ENCODE data around the gene IFIT3. TPM values are rescaled to one million over a fixed set of nuclear protein-coding genes. Genes with fewer than 3 reads are reported as not detected.

IFIT3 gene
- total RNA-seq, 1 donor from 2014 or later = not detected

GRCh38 chr10:89346405-89347254 is 18.8 kb downstream of the IFIT3 start:
- Histone ChIP-seq H3K27me3 (no peaks in the 10 kb centered on the region), H3K9ac (no peak overlapping the region), H3K4me3 (no peak overlapping the region), H3K27ac (peak overlapping the region; percentile 30), H2AFZ (replicated peaks) (no peak overlapping the region), H3K79me2 (ENCODE audit: low read depth) (no peaks in the 10 kb centered on the region), H3K36me3 (no peaks in the 10 kb centered on the region), H4K20me1 (ENCODE audit: low read depth) (no peaks in the 10 kb centered on the region), H3F3A (ENCODE audit: low read depth) (peaks cover 30% of the 10 kb centered on the region), H3K9me3 (ENCODE audit: low read depth) (no peaks in the 10 kb centered on the region), H3K4me1 (peaks cover 54% of the 10 kb centered on the region), H3K4me2 (peak overlapping the region; percentile 29)
- Mint-ChIP-seq H3K27ac (peak overlapping the region; percentile 54), H3K4me3 (no peak overlapping the region), H3K36me3 (peaks cover 1% of the 10 kb centered on the region), H3K27me3 (ENCODE audit: insufficient read depth, low read depth) (peaks cover 2% of the 10 kb centered on the region), H3K9me3 (no peaks in the 10 kb centered on the region), H3K4me1 (peaks cover 65% of the 10 kb centered on the region)
- TF ChIP-seq CTCF (IDR thresholded peaks at IDR 0.05) (no peak), EZH2 (IDR thresholded peaks at IDR 0.05) (no peak), EZH2phosphoT487 (IDR thresholded peaks at IDR 0.05) (no peak)
- peak; percentile 59 for DNase-seq (ENCODE audit: low spot score)

- no peak overlapping the region for H3K9ac ChIP-seq
- H3K27ac Mint-ChIP-seq = peak overlapping the region; percentile 51
- H4K20me1 ChIP-seq (ENCODE audit: low read depth) = no peaks in the 10 kb centered on the region
- H3K27me3 Mint-ChIP-seq (ENCODE audit: insufficient read depth, low read depth) = peaks cover 2% of the 10 kb centered on the region
- no peak for TF ChIP-seq EZH2 (IDR thresholded peaks at IDR 0.05)
- no peak for TF ChIP-seq EZH2phosphoT487 (IDR thresholded peaks at IDR 0.05)
- no peak for TF ChIP-seq CTCF (IDR thresholded peaks at IDR 0.05)
- H3F3A ChIP-seq (ENCODE audit: low read depth) = peaks cover 30% of the 10 kb centered on the region
- H3K36me3 ChIP-seq = no peaks in the 10 kb centered on the region
- peak overlapping the region; percentile 58 for H2AFZ ChIP-seq (replicated peaks)
- H3K36me3 Mint-ChIP-seq = peaks cover 1% of the 10 kb centered on the region
- no peaks in the 10 kb centered on the region for H3K9me3 ChIP-seq (ENCODE audit: low read depth)
- peaks cover 44% of the 10 kb centered on the region for H3K4me1 ChIP-seq
- H3K27me3 ChIP-seq = no peaks in the 10 kb centered on the region
- no peak overlapping the region for H3K4me3 ChIP-seq
- no peak overlapping the region for H3K4me3 Mint-ChIP-seq
- DNase-seq (ENCODE audit: low spot score) = no peak
- H3K27ac ChIP-seq = peak overlapping the region; percentile 81
- H3K4me1 Mint-ChIP-seq = peaks cover 70% of the 10 kb centered on the region
- peak overlapping the region; percentile 55 for H3K4me2 ChIP-seq
- H3K79me2 ChIP-seq (ENCODE audit: low read depth) = no peaks in the 10 kb centered on the region
- peaks cover 2% of the 10 kb centered on the region for H3K9me3 Mint-ChIP-seq
Observed at GRCh38 chr10:89347701-89348457, 20.1 kb downstream of the IFIT3 start.

- Mint-ChIP-seq H3K27ac (peak overlapping the region; percentile 51), H3K4me3 (no peak overlapping the region), H3K36me3 (peaks cover 2% of the 10 kb centered on the region), H3K27me3 (ENCODE audit: insufficient read depth, low read depth) (peaks cover 2% of the 10 kb centered on the region), H3K4me1 (peaks cover 64% of the 10 kb centered on the region), H3K9me3 (peaks cover 7% of the 10 kb centered on the region)
- Histone ChIP-seq H3K9me3 (ENCODE audit: low read depth) (no peaks in the 10 kb centered on the region), H3K4me3 (no peak overlapping the region), H3K79me2 (ENCODE audit: low read depth) (no peaks in the 10 kb centered on the region), H3K36me3 (no peaks in the 10 kb centered on the region), H2AFZ (replicated peaks) (peak overlapping the region; percentile 58), H3K27me3 (no peaks in the 10 kb centered on the region), H3F3A (ENCODE audit: low read depth) (peaks cover 30% of the 10 kb centered on the region), H3K27ac (peak overlapping the region; percentile 81), H3K4me2 (peak overlapping the region; percentile 55), H3K9ac (no peak overlapping the region), H4K20me1 (ENCODE audit: low read depth) (no peaks in the 10 kb centered on the region), H3K4me1 (peaks cover 41% of the 10 kb centered on the region)
- DNase-seq (ENCODE audit: low spot score) = peak; percentile 36
- TF ChIP-seq CTCF (IDR thresholded peaks at IDR 0.05) = no peak
- TF ChIP-seq EZH2phosphoT487 (IDR thresholded peaks at IDR 0.05) = no peak
- no peak for TF ChIP-seq EZH2 (IDR thresholded peaks at IDR 0.05)
Observed at GRCh38 chr10:89348481-89348880, 20.7 kb downstream of the IFIT3 start.

Measured in neural progenitor cell (in vitro differentiated cells).